GM19025 (cell line): ENCODE results near the gene SPTLC1.
"Not testable (repeated sequence)": the region's sequence is repeated elsewhere in the genome, so short reads cannot be mapped to it uniquely, and the experiment has no call there.

ENCODE experiments used
- ATAC-seq: cut with Tn5 transposase; IDR thresholded peaks from one replicate; pipeline ENCODE4 v1.9.1; 2021; ENCODE audit warnings: mild to moderate bottlenecking, low read depth, moderate library complexity; ENCODE audit not compliant: unreplicated experiment

The SPTLC1 gene

DNA sequence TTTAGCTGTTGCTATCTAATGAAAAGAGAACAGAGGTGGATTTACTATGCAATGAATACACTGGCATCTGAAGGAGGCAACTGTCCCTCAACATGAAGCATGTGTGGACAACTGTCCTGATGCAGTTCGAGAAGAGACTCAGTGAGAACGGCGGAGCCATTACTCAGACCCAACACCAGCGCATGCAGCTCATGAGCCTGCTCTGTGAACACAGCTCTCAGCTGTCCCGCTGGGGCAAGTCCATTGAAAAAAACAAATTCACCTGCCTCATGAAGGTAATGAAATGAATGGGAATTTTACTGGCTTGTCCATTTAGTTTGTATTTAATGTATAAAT lies 78.8 kb downstream of the SPTLC1 start:
- ATAC-seq: no peak

DNA sequence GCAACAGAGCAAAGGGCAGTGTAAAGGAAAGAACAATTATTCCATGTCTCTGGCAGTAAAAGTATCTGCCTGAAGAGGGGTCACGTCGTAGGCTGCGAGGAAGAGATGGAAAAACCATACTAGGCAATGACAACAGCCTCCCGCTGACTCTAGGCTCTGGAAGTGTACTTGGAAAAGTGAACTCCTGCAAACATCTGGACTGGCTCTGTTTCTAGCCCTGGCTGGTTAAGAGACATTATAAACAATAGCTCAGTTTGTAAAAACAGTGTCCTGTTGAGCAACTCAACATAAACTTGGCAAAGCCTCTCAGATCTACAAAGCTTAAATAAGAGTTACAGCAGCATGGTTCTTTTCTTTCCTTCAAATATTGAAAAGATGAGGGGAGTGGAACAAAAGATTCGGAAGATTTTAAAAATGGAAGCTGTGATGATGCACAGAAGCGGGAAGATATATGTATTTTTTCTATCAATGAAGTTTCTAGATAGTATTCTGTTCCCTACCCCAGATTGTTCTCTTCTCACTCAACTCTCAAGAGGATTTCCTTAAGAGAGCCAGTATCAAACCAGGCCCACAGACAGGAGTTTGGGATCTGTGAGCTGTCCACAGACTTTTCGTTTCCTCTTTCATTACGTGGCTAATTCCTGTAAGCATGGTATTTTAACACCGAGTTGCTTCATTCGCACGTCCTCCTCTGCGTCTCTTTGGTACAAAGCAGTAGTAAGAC lies 79.4 kb downstream of the SPTLC1 start:
- ATAC-seq: no peak

DNA sequence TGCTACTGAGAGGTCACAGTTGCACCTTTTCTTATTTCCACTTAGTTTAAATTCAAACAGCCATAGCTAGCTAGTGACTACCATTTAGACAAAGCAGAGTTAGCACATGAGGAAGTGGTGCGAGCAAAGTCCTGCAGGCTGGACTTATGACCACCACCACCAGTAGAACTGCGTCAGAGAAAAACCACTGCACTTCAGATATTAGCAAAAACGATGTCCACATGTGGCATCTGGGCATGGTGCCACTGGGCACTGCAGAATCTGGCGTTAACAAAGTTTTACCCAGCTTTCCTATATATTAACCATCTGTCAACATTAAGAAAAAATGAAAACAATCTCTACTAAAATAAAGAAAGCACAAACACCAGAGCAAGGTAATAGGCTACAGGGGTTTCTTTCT lies 80.1 kb downstream of the SPTLC1 start:
- ATAC-seq: no peak

DNA sequence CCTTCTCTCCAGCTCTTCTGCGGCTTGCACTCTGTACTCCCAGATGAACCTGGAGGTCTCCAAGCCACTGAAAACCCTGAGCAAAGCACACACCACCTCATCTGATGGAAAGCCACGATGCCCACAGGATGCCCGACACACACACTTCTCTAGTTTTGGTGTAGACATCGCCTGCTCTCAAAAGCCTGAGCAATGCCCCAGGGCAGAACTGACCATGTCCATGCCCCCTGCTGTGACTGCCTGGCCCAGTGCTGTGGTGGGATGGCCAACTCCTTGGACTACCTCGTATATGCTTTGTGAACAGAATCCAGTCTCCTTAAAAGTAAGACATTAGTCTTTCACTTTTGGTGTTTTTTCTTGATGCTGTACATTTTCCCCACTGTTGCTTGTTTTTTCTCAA lies 81.2 kb downstream of the SPTLC1 start:
- no peak for ATAC-seq

DNA sequence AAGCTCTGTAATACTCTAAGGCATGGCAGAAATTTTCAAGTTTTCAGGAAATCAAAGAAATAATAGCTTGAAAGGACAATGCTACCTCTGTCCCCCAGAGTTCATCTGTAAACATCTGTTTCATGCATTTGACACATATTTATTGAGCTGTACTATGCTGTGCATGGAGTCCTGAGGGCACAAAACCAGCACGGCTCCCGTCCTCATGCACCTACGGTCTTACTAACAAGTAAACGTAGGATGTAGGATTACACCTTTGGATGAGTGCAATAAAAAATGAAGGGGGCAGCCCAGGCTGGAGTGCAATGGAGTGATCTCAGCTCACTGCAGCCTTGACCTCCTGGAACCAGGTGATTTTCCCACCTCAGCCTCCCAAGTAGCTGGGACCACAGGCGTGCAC lies 81.9 kb downstream of the SPTLC1 start:
- ATAC-seq: no peak

DNA sequence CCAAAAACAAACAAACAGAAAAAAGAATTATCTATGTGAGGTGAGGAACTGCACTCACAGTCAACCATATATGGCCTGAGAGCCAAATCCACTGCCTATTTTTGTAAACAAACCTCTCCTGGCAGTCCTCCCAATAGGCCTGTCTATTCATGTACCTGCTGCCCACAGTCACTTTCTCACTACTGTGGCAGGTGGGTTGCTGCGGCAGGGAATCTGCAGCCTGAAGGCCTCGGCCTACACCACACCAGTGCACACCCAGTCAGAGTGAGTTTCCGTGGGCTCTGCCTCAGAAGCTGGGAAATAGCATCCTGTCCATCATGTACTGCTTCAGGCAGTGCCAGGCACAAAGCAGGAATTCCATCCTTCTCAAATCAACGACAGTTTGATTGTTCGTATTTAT lies 82.3 kb downstream of the SPTLC1 start:
- no peak for ATAC-seq

DNA sequence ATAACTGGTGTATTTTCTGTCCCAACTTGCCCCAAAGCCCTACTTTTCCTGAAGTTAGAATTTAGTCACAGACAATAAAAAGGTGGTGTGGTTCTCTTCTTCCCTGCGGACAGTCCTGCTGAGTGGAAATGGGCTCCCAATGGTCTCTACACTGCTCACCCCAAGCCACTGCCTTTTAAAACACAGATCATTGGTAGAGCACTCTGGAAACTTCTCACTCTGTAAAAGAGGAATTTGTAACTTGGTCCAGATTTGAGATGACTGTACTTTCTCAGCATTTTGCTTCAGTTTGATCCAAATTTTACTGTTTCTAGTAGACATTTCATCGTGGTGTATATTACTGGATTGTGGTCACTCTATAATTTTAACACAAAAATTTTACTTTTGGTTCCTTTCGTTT lies 84.8 kb downstream of the SPTLC1 start:
- no peak for ATAC-seq

DNA sequence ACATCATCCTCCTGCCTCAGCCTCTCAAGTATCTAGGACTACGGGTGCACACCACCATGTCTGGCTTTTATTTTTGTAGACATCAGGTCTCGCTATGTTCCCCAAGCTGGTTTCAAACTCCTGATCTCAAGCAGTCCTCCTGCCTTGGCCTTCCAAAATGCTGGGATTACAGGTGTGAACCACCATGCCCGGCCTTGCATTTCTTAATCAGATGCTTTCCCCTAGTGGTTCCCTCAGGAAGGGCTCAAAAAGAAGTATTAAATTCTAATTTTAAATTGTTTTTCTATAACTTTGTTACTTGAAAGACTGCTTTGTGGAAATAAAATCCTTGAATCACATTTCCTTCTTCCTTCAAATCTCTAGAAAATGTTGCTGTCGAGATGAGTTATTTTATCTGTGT lies 85.7 kb downstream of the SPTLC1 start:
- ATAC-seq: no peak

DNA sequence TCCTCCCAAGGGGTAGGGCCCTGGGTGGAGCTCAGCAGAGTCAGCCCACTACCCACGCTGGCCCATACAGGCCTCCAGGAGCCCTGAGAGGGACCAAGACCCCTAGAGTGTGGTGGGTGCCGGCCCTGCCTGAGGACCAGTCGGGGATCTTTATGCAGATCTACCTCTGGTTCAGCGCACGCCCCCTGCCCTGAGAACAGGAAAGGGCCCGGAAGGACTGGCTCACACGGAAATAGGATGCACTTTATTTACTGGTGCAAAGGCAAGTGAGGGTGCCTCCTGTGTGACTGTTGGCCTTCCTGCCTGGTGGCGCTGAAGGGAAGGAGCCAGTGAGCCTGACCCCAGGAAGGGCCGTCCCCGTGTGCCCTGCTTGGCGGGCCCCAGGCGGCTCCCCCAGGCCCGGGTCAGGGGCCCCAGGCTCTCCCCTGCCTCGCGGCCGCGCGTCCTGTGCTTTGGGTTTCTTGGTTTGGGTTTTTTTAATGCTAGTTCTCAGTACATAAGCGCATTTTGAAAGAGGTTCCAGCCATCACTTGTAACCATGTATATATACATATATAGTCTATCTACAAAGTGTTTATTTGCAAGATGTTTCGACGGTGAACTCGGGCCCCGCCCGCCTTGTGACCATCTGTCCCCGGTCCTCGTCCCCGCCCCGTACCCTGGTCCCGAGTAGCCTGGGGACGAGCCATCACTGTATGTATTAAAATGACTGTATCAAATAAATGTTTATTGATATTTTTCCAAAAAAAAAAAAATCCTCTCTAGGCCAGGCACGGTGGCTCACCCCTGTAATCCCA lies 88.8 kb downstream of the SPTLC1 start:
- ATAC-seq: no peak

DNA sequence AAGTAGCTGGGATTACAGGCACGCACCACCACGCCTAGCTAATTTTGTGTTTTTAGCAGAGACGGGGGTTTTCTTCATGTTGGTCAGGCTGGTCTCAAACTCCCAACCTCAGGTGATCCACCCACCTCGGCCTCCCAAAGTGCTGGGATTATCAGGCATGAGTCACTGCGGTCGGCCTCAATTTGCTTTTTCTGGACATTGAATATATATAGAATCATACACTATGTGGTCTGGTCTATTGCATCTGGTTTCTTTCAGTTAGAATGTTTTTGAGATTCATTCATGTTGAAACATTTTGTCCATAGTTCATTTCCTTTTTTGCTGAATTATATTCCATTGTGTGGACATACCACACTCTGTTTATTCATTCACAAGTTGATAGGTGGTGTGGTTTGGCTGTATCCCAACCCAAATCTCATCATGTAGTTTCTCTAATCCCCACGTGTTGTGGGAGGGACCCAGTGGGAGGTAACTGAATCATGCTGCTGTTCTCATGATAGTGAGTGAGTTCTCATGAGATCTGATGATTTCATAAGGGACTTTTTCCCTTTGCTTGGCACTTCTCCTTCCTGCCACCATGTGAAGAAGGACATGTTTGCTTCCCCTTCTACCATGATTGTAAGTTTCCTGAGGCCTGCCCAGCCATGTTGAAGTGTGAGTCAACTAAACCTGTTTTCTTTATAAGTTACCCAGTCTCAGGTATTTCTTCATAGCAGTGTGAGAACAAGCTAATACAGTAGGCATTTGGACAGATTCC lies 93.2 kb downstream of the SPTLC1 start:
- ATAC-seq: not testable (repeated sequence)

DNA sequence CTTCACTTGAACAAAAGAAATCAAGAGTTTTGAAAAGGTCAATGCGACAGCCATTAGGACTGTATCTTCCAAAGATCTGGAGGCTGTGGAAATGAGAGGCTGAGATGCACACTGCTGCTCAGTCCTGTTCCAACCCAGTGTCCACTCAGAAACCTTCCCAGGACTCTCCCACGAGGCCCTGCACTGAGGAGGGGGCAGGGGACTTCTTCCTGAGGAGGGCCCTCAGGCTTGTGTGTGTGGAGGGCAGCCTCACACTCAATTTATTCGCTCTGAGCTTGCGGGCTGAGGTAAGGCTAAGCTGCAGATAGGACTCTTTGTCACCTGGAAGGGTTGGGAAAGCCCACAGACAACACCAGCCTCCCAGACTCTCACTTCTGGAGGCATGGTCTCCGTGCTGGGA lies 95.6 kb downstream of the SPTLC1 start:
- ATAC-seq: no peak

DNA sequence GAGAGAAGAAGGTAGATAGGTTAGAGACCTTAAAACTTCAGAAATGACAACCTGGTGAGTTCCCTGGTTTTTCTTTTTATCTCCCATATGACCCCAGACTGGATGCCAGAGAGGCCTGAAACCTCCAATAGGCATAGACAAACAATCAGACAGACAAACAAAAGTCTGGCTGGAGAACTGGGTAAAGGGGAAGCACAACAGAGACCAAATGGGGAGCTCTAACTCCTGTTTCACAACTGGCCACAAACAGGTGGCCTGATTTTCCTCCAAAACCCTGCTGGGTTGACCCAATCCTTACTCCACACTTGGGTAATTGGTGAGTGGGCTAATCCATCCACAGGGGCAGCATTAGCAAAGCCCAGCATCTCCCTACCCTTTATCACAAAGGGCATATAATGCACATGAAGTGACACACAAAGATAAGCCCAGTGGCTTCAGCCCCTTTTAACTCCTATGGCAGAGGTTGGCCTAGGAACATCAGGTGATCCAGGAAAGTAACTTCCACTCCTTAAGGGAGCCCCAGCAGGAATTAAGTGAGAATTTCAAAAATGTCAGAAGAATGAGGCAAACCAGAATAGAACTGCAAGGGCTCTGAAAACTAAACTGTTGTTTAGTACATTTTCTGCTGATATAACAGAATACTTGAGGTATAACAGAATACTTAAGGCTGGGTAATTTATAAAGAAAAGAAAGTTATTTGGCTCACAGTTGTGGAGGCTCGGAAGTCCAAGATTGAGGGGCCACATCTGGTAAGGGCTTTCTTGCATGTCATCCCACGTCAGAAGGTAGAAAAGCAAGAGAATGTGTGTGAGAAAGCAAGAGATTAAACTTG lies 104.3 kb downstream of the SPTLC1 start:
- ATAC-seq: no peak

DNA sequence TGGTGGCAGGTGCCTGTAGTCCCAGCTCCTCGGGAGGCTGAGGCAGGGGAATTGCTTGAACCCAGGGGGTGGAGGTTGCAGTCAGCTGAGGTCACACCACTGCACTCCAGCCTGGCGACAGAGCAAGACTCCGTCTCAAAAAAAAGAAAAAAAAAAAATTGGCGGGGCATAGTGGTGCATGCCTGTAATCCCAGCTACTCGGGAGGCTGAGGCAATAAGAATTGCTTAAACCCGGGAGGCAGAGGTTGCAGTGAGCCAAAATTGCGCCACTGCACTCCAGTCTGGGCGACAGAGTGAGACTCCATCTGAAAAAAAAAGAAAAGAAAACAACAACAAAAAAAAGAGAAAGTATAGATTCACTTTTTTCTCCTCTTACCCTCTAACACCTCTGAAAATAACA lies 105.0 kb downstream of the SPTLC1 start:
- ATAC-seq: not testable (repeated sequence)

DNA sequence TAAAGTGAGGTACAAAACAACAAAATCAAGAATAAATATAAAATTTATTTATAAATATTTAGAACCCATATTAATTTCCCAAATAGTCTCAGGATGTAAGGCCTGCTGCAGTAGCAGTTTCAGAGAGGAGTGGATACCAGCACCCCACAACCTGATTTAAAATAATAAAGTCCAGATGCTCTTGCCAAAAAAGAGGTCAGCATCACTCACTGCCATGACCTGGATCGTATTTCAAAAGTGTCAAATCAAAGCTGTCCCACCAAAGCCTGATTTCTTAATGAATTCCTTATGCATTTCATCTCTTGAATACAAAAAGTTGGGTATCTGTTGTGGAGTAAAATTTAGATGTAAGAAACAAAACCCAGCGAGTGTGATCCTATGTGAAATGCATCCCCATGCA lies 107.2 kb downstream of the SPTLC1 start:
- no peak for ATAC-seq

DNA sequence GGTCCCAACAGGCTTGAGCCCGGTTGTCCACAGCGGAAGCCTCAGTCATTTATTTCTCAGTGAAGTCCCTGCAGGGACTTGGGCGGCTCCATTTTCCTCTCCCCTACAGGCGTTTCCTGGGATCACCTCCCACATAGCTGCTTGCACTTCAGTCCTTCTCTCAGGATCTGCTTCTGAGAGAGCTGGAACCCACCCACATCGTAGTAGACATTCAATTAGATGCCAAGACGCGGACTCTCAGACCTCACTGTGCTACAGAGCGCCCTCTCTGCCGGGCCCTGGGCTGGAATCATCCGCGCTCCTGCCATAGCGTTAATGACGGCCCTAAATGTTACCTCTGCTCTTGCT lies 111.2 kb downstream of the SPTLC1 start:
- ATAC-seq: no peak

DNA sequence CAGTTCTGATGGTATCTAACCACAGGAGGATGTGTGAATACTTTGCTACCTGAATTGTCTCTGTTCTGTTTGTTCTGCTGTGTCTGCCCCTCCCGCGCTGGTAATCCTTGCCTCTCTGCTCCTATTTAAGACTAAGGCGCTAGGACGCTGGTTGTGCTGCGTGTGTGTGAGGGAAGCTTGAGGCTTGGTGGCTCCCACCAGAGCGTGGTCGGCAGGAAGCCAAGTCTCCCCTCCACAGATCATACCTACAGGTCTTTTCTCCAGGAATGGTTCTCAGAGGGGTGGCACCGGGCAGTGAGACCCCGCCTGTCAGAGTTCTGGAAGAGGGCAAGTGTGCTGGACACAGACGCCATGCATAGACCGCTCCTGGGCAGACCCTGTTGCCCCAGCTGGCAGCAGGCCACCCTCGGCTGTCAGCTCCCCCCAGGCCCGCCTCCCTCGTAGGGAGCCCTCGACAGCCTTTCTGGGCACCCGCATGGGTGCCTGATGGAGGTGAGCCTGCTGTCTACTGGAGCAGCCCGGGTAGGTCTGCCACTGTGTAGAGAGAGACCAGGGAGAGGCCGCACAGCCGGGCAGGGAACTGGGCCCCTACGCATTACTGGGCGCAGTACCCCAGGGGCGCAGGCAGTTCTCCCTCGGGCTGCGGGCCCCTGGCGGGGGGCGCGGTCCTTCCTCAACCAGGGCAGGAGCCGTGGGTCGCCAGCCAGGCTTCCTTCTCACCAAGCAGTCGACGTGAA lies 111.7 kb downstream of the SPTLC1 start:
- no peak for ATAC-seq

DNA sequence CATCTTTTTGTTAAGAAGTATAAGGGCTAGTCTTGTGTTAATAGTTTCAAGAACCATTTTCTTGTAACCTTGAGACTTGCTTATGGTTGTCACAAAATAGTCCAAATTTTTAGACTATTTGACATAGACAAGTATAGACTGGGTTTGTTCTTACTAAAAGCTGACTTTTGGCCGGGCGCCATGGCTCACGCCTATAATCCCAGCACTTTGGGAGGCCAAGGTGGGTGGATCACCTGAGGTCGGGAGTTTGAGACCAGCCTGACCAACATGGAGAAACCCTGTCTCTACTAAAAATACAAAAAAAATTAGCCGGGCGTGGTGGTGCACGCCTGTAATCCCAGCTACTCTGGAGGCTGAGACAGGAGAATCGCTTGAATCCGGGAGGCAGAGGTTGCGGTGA lies 113.3 kb downstream of the SPTLC1 start:
- ATAC-seq: not testable (repeated sequence)

DNA sequence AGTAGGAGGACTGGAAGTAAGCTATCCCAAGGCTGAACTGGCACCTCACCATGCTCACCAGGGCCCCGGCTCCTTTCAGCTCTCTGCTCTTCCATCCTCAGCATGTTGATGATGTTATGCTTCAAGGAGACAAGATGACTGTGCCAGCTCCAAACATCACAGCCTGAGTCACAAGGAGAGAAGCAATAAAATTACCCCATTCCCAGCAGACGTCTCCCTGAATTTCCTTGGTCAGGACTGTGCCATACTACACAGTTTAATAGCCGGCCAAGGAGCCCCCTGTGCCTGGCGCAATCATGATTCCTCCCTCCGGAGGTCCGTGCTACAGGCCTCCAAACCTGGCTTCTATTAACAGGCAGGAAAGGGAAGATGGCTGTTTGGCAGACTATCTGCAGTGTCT lies 114.0 kb downstream of the SPTLC1 start:
- no peak for ATAC-seq

DNA sequence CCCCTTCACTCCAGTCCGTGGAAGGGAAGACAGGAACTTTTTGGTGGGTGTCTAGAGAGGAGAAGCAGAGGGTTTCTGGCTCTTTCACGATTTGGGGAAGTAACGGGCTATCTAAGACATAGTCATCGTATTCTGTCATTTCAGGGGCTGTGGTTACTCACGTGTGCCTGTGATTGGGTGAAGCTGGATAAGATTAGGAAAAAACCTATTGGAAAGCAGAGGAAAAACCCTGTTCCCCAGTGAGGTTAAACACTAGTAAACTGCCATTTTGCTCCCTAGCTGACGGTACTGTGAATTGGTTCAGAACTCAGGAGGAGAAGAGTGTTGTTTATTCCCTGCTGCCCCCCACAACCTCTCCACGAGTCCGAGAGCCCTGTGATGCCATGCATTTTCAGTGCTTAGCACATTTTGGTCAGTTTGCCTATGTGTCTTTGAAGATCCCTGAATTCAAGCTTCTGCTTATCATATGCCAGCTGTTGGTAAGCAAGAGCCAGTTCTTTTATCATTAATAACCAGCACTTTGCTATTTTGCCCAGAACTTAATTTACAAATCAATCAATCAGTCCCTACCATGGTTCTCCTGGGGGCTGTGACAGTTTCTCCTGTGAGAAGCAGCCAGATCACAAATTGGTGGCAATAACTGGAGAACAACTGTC lies 120.1 kb downstream of the SPTLC1 start:
- no peak for ATAC-seq

DNA sequence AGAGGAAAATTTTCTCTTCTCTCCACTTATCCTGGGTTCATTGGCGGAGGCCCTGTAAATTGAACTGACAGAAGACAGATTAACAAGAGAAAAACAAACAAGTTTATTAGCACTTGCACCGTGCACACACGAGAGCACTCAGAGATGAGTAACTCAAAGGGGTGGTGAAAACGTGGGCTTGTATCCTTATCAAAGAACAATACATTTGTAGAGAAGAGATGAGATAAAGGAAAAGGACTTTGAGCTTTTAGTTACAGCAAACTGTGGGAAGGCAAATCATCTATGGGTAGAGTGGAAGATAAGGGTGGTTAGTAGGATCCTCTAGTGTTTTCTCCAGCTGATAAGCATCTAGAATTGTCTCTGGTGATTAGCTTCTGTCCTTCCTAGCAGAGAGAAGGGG lies 120.8 kb downstream of the SPTLC1 start:
- no peak for ATAC-seq
